HG03108 (cell line): ENCODE data around the gene P2RX3.
A peak's percentile ranks its signal among the peaks of the same experiment; 100 is the strongest.

Source experiments
- ATAC-seq: cut with Tn5 transposase; IDR thresholded peaks from one replicate; pipeline ENCODE4 v1.9.1; 2021; ENCODE audit warnings: moderate library complexity; ENCODE audit not compliant: unreplicated experiment

P2RX3 gene

DNA sequence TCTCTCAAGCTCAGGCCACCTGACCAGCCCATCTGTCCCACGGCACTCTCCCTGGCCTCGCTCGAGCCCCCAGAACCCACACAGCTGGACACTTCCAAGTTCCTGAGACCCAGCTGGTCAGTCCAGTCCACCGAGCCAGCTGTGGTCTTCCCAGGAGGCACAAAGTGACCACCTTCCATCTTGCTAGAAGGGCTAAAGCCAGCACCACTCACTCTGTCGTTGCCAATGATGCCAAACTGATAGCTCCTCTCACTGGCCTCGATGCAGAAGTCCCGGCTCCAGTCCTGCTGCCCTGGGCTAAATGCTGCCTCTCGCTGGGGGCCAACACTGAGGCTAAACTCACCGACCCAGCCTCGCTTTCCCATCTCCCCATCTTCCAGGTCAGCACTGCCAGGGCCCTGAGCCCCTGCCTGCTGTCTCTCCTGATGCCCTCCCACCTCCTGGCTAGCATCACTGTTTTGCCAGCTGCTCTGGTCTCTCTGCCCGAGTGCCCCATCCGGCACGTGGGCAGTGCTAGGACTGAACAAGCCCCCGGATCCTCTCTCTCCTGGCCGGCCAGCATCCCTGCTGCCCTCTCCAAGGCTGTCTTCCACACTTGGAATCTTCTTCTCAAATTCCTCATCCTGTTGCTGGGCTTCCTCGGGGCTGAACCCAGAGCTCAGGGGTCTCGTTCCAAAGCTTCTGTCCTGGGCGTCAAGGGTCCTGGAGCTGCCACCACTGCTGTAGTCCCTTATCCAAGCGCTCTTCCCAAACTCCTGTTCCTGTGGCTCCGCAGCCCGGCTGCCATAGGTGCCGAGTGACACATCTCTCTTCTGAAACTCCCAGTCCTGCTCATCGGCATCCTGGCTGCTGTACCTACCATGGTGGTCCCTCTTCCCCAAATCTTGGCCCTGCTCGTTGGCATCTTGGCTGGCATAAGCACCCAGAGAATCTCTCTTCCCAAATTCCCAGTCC is 28.8 kb upstream of the P2RX3 start:
- ATAC-seq, result no peak

GRCh38 chr11:57310091-57310490 is 28.1 kb upstream of the P2RX3 start:
- no peak for ATAC-seq

DNA sequence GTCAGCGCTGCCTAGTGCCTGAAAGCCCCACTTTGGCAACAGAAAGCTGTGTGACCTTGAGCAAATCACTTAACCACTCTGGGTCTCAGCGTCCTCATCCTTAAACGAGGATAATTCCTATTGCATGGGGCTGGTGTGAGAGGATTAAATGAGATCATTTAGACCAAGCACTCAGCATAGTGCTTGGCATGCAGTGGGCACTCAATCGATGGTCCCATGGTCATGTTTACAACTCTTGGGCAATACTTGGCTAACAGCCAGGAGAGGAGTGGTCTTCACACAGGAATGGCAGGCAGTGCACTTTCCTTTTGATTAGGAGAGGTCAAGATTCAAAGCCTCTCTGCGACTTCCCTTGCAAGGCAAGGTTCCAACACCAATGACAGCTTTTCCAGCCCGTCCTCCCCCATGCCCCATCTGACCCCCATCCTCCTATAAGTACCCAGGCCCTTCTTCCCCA is 27.5 kb upstream of the P2RX3 start:
- ATAC-seq, result no peak

DNA sequence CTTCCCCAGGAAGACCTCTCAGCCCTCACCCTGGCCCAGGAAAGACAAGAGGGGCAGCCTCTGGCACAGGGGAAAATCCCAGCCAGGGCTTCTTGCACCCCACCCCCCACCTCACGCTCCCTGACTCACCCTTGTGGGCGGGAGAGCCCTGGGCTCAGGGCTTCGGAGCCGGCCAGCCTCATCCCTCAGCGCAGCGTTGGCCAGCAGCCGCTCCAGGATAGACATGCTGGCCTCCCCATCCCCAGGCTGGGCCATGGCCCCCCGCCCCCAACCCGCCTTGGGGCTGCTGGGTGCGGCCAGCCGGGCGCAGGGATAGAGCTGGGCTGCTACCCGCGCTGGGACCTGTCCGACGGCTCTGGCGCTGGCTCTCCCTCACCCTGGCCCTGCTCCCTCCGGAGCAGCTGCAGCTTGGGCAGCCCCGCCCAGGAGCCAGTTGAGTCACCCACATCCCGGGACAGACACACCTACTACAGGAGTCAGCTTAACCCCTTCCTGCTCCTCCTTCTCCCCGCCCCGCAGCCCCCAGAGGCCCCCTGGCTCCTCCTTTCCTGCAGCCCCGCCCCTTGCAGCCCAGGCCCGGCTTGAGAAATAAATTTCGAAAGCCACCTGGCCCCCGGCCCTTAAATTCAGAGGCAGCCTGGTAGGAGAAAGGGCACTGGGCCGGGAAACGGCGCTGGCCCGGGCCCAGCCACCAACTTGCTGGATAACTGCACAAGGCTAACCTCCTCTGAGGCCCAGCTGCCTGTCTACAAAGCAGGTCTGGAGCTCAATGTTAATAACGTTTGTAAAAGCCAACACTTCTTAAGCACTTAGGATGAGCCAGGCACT is 26.8 kb upstream of the P2RX3 start:
- peak; percentile 99 for ATAC-seq

DNA sequence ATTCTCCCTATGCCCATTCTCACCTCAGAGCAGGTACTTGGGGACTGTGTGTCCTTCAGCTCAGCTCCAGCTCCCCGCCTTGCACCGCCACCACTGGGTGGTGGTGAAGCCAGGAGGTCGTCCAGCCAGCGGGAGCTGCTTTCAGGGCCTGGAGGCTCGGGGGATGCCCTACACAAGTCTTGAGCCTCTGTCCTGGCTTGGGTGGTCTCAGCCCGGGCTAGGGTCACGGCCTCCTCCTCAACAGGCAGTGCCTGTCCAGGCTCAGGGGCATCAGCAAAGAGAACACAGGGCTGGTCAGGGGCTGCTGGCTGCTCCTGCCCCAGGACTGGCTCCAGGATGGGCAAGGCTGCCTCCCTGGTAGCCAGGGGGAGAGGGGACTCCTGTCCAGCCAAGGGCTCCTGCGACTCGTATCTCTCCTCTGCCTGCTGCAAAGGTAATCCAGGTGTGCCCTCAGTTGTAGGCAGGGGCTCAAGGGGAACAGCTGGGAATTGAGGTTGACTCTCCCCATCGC is 25.6 kb upstream of the P2RX3 start:
- ATAC-seq, result no peak

DNA sequence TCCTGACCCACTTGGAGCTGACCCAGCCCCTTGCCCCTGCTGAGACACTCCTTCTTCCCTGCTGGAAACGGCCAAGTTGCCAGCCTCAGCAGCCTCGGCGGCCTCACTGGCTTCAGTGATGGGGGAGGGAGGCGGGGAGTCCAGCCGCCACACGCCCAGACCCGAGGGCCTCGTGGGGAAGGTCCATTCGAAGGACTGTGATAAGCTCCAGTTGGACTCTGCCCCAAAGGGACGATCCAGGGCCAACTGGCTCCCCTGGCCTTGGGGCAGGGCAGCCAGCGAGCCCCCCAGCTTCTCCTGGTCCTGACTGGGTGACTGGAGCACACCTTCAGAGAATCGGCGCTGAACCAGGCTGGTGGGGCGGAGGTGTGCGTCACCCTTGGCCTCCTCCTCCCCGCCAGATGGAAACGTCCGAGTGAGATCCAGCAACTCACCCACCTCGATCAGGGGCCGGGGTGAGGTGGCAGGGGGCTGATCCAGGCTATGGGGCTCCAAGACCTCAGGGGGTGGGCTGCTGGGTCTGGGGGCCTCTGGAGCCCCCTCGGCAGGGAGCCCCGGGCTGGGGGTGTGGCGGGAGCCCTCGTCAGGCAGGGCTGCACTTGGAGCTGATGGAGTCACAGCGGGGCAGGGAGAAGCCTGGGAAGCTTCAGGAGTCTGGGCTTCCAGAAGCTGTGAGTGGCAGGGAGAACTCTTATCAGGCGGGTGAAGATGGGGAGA is 24.9 kb upstream of the P2RX3 start:
- no peak for ATAC-seq

DNA sequence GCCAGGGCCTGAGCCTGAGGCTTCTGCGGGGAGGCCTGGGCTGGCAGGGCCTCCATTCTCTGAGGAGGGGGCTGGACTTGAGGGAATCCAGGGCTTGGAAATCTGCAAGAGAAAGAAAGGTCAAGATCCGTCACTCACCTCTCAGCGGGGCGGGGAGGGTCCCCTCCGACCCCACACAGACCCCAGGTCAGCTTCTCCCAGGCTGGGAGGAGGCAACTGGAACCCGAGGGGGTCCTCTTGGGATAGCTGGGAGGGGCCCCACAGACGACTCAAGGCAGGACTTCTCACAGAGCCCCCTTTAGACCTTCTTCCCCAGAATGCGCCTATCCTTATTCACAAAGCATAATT is 24.4 kb upstream of the P2RX3 start:
- ATAC-seq, result no peak

DNA sequence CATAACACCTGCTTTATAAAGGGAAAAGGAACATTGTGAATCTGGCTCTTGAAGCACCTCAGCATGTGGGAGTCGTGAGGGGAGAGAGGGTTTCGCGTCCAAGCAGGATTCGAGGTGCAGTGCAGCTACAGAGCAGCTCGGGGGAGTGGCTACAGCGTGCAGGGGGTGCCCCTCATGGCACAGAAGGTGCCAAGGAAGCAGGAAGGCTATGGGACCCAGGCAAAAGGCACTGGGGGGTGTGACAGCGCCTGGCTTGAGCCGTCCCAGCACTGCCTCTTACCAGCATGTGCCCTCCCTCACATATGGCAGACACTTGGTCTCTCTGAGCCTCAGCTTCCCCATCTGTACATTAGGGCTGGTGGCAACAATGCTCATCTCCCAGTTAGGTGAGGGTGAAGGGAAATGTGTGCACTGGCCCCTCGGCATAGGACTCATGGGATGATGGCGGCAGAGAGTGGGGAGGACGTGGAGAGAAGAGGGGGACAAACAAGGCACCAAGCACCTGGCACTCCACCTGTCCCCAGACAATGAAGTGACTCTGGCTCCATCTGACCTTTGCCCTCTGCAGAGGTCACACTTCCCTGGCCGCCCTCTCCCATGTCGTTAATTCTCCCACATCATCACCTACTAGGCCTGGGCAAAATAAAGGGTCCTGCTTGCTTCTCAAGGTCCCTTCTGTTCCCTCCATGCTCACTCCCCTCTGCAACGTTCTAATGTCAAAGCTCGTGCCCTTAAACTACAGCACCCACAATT is 23.8 kb upstream of the P2RX3 start:
- no peak for ATAC-seq

DNA sequence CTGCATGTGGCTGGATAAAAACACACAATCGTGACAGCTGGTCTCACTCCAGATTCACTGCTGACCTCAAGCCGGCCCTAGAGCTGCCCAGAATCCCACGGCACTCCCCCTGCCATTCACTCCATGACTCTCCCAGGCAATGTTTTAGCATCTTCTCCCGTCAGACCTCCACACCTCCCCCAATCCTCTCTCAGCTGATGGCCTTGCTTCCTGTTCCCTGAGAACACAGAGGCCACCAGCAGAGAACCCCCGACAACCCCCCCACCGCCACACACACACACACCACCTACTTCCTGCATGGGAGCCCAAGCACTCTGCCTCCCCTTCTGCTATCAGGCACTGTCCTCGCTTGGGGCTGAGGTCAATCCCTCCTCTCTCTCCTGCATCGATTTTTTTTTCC is 22.7 kb upstream of the P2RX3 start:
- no peak for ATAC-seq

- ATAC-seq, result no peak
Measured at GRCh38 chr11:57316017-57316416, 22.1 kb upstream of the P2RX3 start.

GRCh38 chr11:57318178-57318577 is 20.0 kb upstream of the P2RX3 start:
- no peak for ATAC-seq

- ATAC-seq, result no peak
Measured at GRCh38 chr11:57320067-57320718, 18.0 kb upstream of the P2RX3 start.

DNA sequence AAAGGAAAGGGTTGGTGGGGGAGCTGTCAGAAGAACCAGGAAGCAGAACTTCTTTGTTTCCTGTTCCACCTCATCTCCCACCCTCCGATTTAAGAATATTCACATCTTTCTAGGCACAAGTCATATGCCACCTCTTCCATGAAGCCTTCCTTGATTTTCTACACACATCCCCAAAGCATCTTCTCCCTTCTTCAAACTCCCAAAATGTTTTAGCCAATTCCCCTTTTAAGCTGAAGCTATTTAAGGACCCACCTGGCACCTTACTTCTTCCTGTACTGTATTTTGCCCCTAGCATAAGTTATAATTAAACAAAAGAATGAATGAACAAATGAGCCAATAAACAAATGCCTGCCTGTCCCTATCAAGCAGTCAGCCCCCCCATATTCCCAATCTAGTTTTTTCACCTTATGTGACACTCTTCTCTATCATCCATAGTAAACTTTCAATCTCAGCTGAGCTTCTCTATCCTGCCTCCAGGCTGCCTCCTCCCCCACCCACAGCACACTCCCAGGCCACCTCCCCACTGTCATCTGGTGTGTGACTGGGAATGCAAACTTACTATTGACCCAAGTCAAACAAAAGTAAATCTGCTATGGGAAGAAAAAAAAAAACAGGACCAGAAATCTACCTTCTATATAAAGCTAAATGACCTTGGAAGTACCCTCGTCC is 17.3 kb upstream of the P2RX3 start:
- ATAC-seq, result no peak

GRCh38 chr11:57321388-57322255 is 16.5 kb upstream of the P2RX3 start:
- no peak for ATAC-seq

- no peak for ATAC-seq
Measured at GRCh38 chr11:57322256-57323166, 15.6 kb upstream of the P2RX3 start.

GRCh38 chr11:57323167-57323854 is 14.8 kb upstream of the P2RX3 start:
- ATAC-seq, result no peak

DNA sequence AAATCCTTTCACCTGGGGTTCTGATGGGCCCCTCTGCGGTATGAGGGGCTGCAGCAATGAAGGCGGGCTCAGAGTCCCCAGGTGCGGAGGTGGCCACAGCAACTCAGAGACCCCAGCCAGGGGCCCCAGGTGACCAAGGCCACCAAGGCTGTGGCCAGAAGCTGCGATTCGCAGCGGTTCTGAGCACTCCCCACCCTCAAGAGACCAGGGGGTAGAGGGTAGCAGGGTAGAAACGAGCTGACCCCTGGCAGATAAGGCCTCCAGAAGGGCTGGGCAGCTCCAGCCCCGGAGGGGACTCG is 14.3 kb upstream of the P2RX3 start:
- ATAC-seq, result no peak
